Measurements from ENCODE around the gene VWA7.

- TF ChIP-seq, protein P1, sequence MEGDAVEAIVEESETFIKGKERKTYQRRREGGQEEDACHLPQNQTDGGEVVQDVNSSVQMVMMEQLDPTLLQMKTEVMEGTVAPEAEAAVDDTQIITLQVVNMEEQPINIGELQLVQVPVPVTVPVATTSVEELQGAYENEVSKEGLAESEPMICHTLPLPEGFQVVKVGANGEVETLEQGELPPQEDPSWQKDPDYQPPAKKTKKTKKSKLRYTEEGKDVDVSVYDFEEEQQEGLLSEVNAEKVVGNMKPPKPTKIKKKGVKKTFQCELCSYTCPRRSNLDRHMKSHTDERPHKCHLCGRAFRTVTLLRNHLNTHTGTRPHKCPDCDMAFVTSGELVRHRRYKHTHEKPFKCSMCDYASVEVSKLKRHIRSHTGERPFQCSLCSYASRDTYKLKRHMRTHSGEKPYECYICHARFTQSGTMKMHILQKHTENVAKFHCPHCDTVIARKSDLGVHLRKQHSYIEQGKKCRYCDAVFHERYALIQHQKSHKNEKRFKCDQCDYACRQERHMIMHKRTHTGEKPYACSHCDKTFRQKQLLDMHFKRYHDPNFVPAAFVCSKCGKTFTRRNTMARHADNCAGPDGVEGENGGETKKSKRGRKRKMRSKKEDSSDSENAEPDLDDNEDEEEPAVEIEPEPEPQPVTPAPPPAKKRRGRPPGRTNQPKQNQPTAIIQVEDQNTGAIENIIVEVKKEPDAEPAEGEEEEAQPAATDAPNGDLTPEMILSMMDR (conservative IDR thresholded peaks at IDR 0.05) = no peak
- no peak for TF ChIP-seq ZFX (IDR thresholded peaks at IDR 0.05)
These were observed 15.6 kb upstream of the VWA7 start for GRCh38 chr6:31792761-31793171.
